Measurements from ENCODE around the gene MAPK8IP3.
"Not testable (repeated sequence)": the region's sequence is repeated elsewhere in the genome, so short reads cannot be mapped to it uniquely, and the experiment has no call there.

Gene MAPK8IP3

DNA sequence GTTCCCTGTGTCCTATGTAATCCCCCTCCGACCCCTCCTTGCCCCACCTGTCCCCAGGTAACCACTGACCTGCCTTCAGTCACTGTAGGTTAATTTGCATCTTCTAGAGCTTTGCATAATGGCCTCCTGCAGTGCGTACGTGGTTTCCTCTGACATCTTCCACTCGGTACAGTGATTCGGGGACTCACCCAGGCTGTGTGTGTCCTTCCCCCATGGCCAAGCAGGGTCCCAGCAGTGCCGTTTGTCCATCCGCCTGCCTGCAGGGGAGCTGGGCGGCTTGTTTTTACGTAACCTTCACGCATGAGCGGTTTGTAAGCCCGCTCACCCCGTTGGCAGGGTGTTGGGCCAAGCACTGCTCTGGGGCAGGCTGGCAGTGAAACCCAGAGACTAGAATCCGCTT, 7.9 kb downstream of the MAPK8IP3 start:
- DNase-seq: no peak

DNA sequence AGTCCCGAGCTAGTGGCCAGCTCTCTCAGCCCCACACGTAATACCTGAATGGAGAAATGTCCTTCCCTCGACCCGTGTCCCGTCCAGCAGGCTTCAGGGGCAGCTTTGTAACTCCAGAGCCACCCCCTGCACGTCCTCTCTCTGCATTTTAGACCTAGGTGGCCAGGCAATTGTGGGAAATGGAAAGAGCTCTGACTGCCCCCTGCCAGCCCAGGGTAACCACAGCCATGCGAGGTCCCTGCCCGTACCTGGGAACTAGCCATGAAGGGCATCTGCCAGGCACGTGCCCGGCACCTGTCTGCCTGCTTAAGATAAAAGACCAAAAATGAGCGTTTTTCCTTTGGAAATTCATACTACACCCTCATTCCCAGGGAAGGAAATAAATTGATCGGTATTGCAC, 9.2 kb downstream of the MAPK8IP3 start:
- DNase-seq: no peak

DNA sequence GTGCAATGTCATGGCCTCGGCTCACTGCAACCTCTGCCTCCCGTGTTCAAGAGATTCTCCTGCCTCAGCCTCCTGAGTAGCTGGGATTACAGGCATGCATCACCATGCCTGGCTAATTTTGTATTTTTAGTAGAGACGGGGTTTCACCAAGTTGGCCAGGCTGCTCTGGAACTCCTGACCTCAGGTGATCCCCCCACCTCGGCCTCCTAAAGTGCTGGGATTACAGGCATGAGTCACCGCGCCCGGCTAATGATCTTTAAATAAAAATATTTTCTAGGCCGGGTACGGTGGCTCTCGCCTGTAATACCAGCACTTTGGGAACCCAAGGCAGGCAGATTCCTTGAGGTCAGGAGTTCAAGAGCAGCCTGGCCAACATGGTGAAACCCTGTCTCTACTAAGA, 12.2 kb downstream of the MAPK8IP3 start:
- not testable (repeated sequence) for DNase-seq

GRCh38 chr16:1719559-1720229, 13.7 kb downstream of the MAPK8IP3 start:
- not testable (repeated sequence) for DNase-seq

- no peak for DNase-seq
Measured at GRCh38 chr16:1721372-1721771, 15.4 kb downstream of the MAPK8IP3 start.

DNA sequence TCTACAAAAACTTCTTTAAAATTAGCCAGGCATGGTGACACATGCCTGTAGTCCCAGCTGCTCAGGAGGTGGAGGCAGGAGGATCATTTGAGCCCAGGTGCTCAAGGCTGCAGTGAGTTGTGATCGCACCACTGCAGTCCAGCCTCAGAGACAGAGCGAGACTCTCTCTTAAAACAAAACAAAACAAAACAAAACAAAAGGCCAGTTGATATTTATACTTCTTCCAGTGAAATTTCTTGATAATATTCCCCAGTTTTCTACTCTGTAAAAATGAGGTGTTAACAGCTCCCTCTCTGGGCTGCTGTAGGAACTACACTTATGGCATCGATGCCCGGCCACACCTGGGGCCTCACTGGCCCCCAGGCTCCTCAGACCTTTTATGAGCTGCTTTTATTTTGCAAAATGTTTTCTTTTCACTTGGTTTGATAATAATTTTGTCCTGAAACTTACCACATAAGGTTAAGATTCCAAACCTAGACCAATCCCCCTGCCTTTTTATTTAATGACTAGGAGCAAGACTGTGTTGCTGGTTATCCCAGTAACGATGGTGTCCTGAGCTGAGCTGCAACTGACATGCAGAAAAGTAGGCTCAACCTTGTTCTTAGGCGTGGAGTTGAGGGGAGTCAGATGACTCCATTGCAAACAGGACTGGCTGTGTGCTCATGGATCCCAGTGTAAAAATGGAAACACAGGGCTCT, 17.6 kb downstream of the MAPK8IP3 start:
- peak; percentile 64 for DNase-seq

- DNase-seq: no peak
Measured at GRCh38 chr16:1724491-1724890, 18.5 kb downstream of the MAPK8IP3 start.

DNA sequence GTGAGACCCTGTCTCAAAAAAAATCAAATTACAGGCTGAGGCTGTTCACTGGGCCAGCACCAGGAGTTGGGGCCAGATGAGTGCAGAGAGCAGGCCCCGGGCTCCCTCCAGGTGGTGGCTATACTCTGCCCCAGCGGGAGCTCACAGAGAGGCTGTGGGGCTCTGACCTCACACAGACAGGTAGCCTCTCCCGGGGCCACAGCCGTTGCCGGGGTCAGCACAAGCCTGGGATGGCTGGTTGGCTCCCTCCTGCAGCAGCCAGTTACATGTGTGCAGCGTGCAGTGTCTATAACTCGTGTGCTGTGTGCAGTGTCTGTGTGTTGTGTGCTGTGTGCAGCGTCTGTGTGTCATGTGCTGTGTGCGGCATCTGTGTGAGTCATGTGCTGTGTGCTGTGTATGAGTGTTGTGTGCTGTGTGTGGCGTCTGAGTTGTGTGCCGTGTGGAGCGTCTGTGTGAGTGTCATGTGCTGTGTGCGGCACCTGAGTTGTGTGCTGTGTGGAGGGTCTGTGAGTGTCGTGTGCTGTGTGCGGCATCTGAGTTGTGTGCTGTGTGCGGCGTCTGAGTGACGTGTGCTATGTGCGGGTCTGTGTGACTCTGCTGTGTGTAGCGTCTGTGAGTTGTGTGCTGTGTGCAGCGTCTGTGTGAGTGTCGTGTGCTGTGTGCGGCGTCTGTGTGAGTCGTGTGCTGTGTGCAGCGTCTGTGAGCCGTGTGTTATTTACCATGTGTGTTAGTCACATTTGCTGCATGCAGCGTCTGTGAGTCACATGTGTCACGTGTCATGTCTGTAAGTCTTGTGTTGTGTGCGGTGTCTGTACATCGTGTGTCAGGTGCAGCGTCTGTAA, 20.9 kb downstream of the MAPK8IP3 start:
- DNase-seq: no peak

DNA sequence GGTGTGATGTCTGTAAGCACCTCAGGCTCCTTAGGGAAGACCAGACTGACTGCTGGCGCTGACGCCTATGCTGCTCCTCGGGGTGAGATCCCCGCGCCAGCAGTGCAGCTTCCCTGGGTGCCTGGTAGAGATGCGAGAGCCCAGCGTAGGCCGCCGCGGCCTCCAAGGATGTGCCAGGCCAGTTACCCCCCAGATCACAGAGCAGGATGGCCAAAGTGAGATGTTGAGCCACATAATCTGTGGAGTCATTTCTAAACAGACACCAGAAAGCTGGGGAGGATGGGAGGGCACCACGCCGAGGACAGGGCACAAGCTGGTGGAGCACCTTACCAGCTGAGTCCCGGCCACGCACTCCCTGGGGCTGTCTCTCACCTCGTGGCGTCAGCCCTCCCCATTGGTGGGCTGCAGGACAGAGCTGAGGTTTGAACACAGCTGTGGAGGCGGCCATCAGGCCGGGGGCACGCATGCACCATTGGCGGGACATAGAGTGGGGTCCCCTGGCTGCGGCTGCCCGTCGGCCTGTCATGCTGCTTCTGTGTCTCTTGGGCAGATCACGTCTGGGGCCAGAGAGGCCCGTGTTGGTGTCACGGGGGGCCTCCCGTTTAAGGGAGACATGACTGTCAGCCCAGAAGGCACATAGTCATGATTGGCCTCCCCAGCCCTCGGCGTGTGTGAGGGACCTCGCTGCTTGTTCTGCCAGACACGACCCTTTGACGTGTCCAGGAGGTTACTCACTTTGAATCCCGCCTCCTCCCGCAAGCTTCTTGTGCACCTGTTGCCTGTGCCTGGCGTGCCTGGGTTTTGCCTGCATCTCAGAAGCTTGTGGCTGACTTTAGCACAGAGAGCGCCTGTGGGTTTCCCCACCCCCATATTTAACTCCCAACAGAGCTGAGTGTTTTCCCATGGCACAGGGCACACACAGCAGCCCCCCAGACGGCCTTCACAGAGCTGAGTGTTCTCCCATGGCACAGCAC, 21.9 kb downstream of the MAPK8IP3 start:
- no peak for DNase-seq

DNA sequence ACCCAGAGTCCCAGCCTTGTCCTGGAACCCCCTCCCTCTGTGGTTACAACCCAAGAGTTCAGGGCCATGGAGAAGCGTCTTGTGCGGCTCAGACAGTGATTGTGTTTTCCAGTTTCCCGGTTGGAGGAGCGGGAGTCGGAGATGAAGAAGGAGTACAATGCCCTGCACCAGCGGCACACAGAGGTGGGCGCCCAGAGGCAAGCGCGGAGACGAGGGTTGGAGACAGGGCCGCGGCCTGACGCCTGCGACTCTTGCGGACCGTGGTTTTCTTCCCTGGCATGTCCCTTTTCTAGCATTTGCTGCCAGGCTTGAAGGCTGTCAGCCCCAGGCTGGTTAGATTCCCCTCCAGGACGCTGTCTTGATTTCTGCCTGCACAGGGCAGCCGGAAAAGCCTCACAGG, 23.0 kb downstream of the MAPK8IP3 start:
- DNase-seq: no peak

GRCh38 chr16:1729445-1729844, 23.4 kb downstream of the MAPK8IP3 start:
- no peak for DNase-seq

DNA sequence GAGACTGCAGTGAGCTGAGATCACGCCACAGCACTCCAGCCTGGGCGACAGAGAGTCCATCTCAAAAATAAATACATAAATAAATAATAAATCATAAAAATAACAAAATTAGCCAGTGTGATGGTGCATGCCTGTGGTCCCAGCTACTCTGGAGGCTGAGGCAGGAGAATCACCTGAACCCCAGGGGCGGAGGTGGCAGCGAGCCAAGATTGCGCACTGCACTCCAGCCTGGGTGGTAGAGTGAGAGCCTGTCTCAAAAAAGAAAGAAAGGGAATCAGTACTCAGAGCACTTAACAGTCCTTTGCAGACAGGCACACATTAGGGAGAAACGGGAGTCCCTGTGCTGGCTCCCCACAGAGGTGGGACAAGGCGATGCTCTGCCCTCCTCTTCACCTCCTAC, 25.1 kb downstream of the MAPK8IP3 start:
- DNase-seq: no peak

- DNase-seq: no peak
Measured at GRCh38 chr16:1731603-1732002, 25.6 kb downstream of the MAPK8IP3 start.

- no peak for DNase-seq
Measured at GRCh38 chr16:1732071-1732470, 26.1 kb downstream of the MAPK8IP3 start.

- not testable (repeated sequence) for DNase-seq
Measured at GRCh38 chr16:1732551-1732987, 26.6 kb downstream of the MAPK8IP3 start.

- DNase-seq: no peak
Measured at GRCh38 chr16:1734123-1734522, 28.1 kb downstream of the MAPK8IP3 start.

GRCh38 chr16:1734816-1735215, 28.8 kb downstream of the MAPK8IP3 start:
- no peak for DNase-seq

- no peak for DNase-seq
Measured at GRCh38 chr16:1740234-1740633, 34.2 kb downstream of the MAPK8IP3 start.

DNA sequence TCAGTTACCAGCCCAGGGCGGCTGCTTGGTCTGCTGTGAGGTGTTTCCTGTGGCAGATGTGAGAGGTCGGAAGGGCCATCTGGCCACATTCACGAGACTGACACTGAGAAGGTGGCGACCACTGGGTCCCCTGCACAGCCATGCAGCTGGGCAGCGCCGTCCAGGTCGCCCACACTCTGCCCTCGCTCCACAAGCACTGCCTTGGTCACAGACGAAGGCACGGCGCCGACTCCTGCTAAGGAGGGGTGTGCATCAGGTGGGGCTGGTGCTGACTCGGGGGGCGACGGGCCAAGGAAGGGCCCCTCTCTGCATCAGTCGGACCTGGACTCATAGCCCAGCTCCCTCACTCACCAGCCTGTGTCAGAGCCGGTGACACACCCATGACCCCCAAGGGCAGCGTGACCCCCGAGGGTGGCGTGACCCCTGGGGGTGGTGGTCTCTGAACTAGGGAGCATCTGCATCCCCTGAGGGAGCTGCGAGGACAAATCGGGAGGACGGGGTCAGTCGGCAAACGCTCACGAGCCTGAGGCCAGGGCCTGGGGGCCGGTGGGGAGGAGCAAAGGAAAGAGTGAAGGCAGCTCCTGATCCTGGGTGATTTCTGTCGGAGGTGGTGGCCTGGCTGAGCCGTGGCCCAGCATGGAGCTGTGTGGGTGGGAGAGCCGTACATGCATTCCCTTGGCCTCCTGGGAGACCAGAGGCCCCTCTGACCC, 34.9 kb downstream of the MAPK8IP3 start:
- DNase-seq: no peak

- DNase-seq: no peak
Measured at GRCh38 chr16:1741553-1742165, 35.7 kb downstream of the MAPK8IP3 start.

Data from stimulated activated CD8-positive, alpha-beta memory T cell treated with anti-CD3 and anti-CD28 coated beads, Interleukin-4, amount 100 ng/mL, for 48 hours (primary cell).